NCI-H345 treated with DMSO at 0.1 percent for 48 hours (cell line): ENCODE data around the gene PSAPL1.

Source experiments
- DNase-seq: peaks from one replicate; lab custom pipeline; 2025; ENCODE audit not compliant: unreplicated experiment; lab: John Stamatoyannopoulos, UW

The PSAPL1 gene

GRCh38 chr4:7420661-7421040 lies 14.1 kb downstream of the PSAPL1 start:
- DNase-seq = peak; percentile 44

- no peak for DNase-seq
These were observed 14.6 kb downstream of the PSAPL1 start for GRCh38 chr4:7419961-7420660.

- no peak for DNase-seq
These were observed 16.4 kb downstream of the PSAPL1 start for GRCh38 chr4:7418131-7418943.

- DNase-seq = no peak
These were observed 17.1 kb downstream of the PSAPL1 start for GRCh38 chr4:7417639-7418038.

- DNase-seq = no peak
These were observed 17.8 kb downstream of the PSAPL1 start for GRCh38 chr4:7416745-7417432.

GRCh38 chr4:7415927-7416686 lies 18.6 kb downstream of the PSAPL1 start:
- no peak for DNase-seq

GRCh38 chr4:7414736-7415510 lies 19.8 kb downstream of the PSAPL1 start:
- DNase-seq = no peak

- no peak for DNase-seq
These were observed 20.7 kb downstream of the PSAPL1 start for GRCh38 chr4:7414046-7414445.

- DNase-seq = no peak
These were observed 22.2 kb downstream of the PSAPL1 start for GRCh38 chr4:7412554-7412912.

GRCh38 chr4:7411896-7412553 lies 22.7 kb downstream of the PSAPL1 start:
- DNase-seq = no peak

GRCh38 chr4:7411491-7411890 lies 23.2 kb downstream of the PSAPL1 start:
- DNase-seq = no peak

GRCh38 chr4:7410446-7410845 lies 24.3 kb downstream of the PSAPL1 start:
- no peak for DNase-seq

- no peak for DNase-seq
These were observed 26.6 kb downstream of the PSAPL1 start for GRCh38 chr4:7408166-7408565.

GRCh38 chr4:7403001-7403400 lies 31.7 kb downstream of the PSAPL1 start:
- DNase-seq = no peak

GRCh38 chr4:7402526-7402925 lies 32.2 kb downstream of the PSAPL1 start:
- DNase-seq = no peak

- DNase-seq = no peak
These were observed 33.9 kb downstream of the PSAPL1 start for GRCh38 chr4:7400671-7401298.

- no peak for DNase-seq
These were observed 35.1 kb downstream of the PSAPL1 start for GRCh38 chr4:7399440-7400234.

GRCh38 chr4:7398788-7399439 lies 35.8 kb downstream of the PSAPL1 start:
- DNase-seq = no peak
